Bronchial epithelial cell (primary cell): ENCODE data around the gene DIAPH3. TPM values are rescaled to one million over a fixed set of nuclear protein-coding genes. Genes with fewer than 3 reads are reported as not detected.

Experiments used
- DNase-seq: peaks from one replicate; pipeline ENCODE4 v3.0.0-alpha.2; 2010; ENCODE audit warnings: low read depth
- FAIRE-seq: peaks from 2 replicates; lab custom pipeline; 2011; peaks lifted over from hg19 to GRCh38; lab: Jason Lieb, UNC
- H3K27me3 ChIP-seq: 2 replicates; pipeline ENCODE4 v1.5.1; 2011; ENCODE audit warnings: low read length; ENCODE audit not compliant: control insufficient read depth, insufficient read depth
- H3K36me3 ChIP-seq: 2 replicates; pipeline ENCODE4 v1.5.1; 2011; ENCODE audit warnings: low read length; ENCODE audit not compliant: control insufficient read depth, insufficient read depth
- H3K4me3 ChIP-seq: 2 replicates; pipeline ENCODE4 v1.5.1; 2011; ENCODE audit warnings: mild to moderate bottlenecking, low read depth, low read length, control low read depth
- total RNA-seq: library from RNA; depleted of rRNA; stranded (reverse); fragments of >200 nt; gene quantifications from 2 replicates; pipeline ENCODE4 v1.2.1, GENCODE V29; 2014
- TF ChIP-seq, protein P1 (sequence below): IDR thresholded peaks from 2 replicates; pipeline ENCODE4 v1.5.1; 2011; ENCODE audit warnings: mild to moderate bottlenecking, moderate library complexity, low read length, control low read depth, inconsistent platforms; ENCODE audit not compliant: insufficient read depth, severe bottlenecking

The DIAPH3 gene
- total RNA-seq, 1 donor from 2014 or later, result 0.26 TPM

DNA sequence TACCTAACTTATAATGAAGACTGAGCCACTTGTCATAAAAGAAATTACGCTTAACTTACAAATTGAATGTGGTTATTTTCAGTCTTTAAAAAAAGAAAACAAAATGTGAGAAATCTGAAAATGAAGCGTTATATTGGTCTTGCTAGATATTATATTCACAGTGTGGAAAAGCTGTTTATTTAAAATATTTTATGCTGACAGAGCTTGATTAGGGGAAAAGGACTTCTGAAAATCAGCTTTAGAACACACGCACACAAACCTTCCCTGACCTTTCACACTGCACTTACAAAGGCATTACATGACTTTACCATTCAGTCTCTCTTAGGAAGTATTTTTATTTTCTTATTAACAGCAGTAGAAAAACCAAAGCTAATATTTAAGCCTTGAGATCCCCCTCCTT is 461.5 kb downstream of the DIAPH3 start:
- FAIRE-seq (no peak), DNase-seq (no peak)
- Histone ChIP-seq H3K4me3 (no peak overlapping the region), H3K36me3 (no peaks in the 10 kb centered on the region), H3K27me3 (no peaks in the 10 kb centered on the region)
- TF ChIP-seq, protein P1, sequence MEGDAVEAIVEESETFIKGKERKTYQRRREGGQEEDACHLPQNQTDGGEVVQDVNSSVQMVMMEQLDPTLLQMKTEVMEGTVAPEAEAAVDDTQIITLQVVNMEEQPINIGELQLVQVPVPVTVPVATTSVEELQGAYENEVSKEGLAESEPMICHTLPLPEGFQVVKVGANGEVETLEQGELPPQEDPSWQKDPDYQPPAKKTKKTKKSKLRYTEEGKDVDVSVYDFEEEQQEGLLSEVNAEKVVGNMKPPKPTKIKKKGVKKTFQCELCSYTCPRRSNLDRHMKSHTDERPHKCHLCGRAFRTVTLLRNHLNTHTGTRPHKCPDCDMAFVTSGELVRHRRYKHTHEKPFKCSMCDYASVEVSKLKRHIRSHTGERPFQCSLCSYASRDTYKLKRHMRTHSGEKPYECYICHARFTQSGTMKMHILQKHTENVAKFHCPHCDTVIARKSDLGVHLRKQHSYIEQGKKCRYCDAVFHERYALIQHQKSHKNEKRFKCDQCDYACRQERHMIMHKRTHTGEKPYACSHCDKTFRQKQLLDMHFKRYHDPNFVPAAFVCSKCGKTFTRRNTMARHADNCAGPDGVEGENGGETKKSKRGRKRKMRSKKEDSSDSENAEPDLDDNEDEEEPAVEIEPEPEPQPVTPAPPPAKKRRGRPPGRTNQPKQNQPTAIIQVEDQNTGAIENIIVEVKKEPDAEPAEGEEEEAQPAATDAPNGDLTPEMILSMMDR, result no peak

DNA sequence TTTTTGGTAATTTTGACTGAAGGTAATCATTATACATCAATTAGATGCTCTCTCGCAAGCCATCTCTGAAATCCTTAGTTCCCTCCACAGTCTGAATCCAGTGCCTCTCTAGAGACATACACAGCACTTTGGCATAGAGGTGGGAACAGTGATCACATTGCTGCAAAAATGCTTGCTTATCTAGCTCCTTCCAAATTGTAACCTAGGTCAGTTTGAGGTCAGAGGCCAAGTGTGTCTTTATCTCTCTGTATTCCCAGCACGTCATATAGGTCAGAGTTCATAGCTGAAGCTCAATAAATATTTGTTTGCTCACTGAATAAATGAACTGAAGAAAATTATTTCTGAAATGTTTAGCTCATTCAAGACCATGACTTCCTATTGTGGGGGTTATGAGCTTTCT is 462.5 kb downstream of the DIAPH3 start:
- H3K27me3 ChIP-seq, result no peaks in the 10 kb centered on the region
- DNase-seq (no peak), FAIRE-seq (no peak)
- TF ChIP-seq, protein P1, result no peak
- no peaks in the 10 kb centered on the region for H3K36me3 ChIP-seq
- H3K4me3 ChIP-seq, result no peak overlapping the region

DNA sequence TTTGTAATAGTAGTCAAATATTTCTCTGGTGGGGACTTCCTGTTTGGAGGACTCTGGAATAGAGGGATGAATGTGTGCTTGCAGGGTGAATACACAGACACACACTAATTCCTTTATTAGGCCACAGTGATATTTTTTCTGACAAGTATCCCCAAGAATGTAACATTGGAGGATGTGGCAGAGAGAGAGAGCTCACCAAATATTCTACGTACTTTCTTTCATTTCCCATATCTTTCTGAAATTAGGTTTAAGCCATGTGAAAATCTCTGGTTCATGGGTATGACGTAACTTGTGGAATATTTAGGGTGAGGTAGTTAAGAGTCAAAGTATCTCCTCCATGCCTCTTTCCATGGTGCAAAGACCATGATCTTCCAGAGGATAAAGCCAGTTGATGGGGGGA is 463.4 kb downstream of the DIAPH3 start:
- no peak for FAIRE-seq
- Histone ChIP-seq H3K27me3 (no peaks in the 10 kb centered on the region), H3K36me3 (no peaks in the 10 kb centered on the region), H3K4me3 (no peak overlapping the region)
- TF ChIP-seq, protein P1, result no peak
- DNase-seq, result no peak

DNA sequence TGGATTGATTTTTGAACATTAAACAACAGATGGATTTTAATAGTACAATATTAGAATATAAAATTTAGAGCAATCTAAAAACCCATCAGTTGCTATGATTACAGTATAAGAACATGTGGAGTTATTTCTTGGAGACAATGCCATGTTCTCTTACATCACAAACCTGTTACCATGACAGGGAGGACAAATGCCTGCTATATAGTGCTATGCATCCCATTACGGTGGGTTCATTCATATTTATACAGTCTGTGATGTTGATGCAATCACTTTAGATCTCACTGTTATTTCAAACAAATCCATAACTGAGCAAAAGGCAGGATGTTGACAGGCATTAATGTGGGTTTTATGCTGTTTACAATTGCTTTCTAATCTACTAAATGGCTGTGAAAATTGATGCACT is 467.5 kb downstream of the DIAPH3 start:
- no peaks in the 10 kb centered on the region for H3K27me3 ChIP-seq
- no peaks in the 10 kb centered on the region for H3K36me3 ChIP-seq
- TF ChIP-seq, protein P1, result no peak
- H3K4me3 ChIP-seq, result no peak overlapping the region
- FAIRE-seq, result no peak
- no peak for DNase-seq

DNA sequence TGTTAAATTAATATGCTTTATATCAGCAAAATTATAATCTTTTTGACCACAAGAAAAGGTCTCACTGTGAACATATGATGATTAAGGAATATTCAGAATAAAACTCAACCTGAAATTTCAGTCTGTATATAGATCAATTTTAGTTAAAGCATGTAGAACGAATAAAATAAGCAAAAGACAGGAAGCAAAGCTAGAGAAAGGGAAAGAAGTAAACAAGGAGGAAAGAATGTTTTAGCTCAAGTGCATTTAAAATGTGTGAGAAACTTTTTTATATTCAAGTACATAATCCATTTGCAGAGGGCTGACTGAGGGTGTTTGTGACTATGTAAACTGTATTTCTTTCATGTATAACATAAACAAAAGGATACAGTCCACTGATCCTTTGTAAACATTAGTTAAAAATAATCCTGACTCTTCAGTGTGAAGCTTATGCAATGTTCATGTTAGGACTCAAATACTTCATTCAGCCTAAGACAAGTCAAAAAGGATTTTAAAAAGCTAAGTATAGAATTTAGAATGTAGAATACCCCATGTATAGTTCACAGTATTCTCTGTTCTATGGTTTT is 472.1 kb downstream of the DIAPH3 start:
- TF ChIP-seq, protein P1, result no peak
- H3K27me3 ChIP-seq, result no peaks in the 10 kb centered on the region
- H3K4me3 ChIP-seq, result no peak overlapping the region
- no peak for FAIRE-seq
- no peak for DNase-seq
- no peaks in the 10 kb centered on the region for H3K36me3 ChIP-seq

DNA sequence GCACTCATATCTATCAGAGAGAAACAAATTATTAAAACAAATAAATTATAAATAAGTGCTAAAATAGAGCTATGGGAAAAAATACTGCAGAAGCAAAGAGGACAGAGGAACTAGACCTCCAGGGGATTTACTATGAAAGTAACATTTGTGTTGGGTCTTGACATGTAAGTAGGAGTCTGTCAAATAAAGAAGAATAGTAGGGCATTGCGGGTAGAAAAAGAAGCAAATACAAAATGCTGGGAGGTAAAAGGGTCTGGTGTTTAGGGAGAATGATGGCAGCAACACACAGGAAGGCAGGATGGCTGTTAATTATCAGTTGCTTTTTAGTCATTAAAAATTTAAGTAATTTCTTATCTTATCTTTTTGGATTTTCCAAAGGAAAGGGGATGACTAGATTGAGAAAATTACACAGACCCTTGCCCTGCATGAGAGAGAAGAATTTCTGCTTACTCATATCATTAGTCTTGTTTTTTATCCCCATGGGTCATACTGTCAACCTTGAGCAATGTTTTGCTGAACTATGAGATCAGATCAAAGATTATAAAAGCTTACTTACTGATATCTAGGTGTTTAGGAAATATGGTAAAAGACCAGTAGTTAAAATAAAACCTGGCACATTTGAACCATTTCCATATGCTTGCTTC is 472.7 kb downstream of the DIAPH3 start:
- no peak for FAIRE-seq
- H3K4me3 ChIP-seq, result no peak overlapping the region
- no peaks in the 10 kb centered on the region for H3K36me3 ChIP-seq
- DNase-seq, result no peak
- no peaks in the 10 kb centered on the region for H3K27me3 ChIP-seq
- TF ChIP-seq, protein P1, result no peak
